ENCODE results near the gene C5AR2. TPM values are rescaled to one million over a fixed set of nuclear protein-coding genes. Genes with fewer than 3 reads are reported as not detected.
"Not testable (repeated sequence)": the region's sequence is repeated elsewhere in the genome, so short reads cannot be mapped to it uniquely, and the experiment has no call there.

Gene C5AR2
- 0.20 TPM for polyA plus RNA-seq (2012; ENCODE audit: insufficient read depth, insufficient read length, low read depth)

GRCh38 chr19:47331931-47332547 lies at the start of gene C5AR2:
TSS of gene C5AR2 (plus strand) at chr19:47332175. CDS start at chr19:47340800, 8,625 bp downstream.
- H3K9me3 ChIP-seq: no peaks in the 10 kb centered on the region
- TF ChIP-seq CTCF (IDR thresholded peaks at IDR 0.05; ENCODE audit: low read depth, low read length): no peak
- no peaks in the 10 kb centered on the region for H3K27me3 ChIP-seq
- no peak for DNase-seq
- no peak within 1 kb of the TSS for H3K4me3 ChIP-seq (ENCODE audit: low read depth, low read length)
- no peaks in the 10 kb centered on the region for H3K4me1 ChIP-seq
- no peaks in the 10 kb centered on the region for H3K36me3 ChIP-seq

GRCh38 chr19:47283405-47284059 lies 48.4 kb upstream of the C5AR2 start:
- Histone ChIP-seq H3K36me3 (no peaks in the 10 kb centered on the region), H3K9me3 (no peaks in the 10 kb centered on the region), H3K27me3 (no peaks in the 10 kb centered on the region), H3K4me1 (no peaks in the 10 kb centered on the region), H3K4me3 (ENCODE audit: low read depth, low read length) (no peak overlapping the region)
- no peak for DNase-seq
- no peak for TF ChIP-seq CTCF (IDR thresholded peaks at IDR 0.05; ENCODE audit: low read depth, low read length)

GRCh38 chr19:47284324-47284899 lies 47.6 kb upstream of the C5AR2 start:
- Histone ChIP-seq H3K9me3 (no peaks in the 10 kb centered on the region), H3K4me3 (ENCODE audit: low read depth, low read length) (no peak overlapping the region), H3K36me3 (no peaks in the 10 kb centered on the region), H3K27me3 (no peaks in the 10 kb centered on the region), H3K4me1 (no peaks in the 10 kb centered on the region)
- peak; percentile 67 for DNase-seq
- peak; percentile 91 for TF ChIP-seq CTCF (IDR thresholded peaks at IDR 0.05; ENCODE audit: low read depth, low read length)

- no peaks in the 10 kb centered on the region for H3K27me3 ChIP-seq
- H3K9me3 ChIP-seq: no peaks in the 10 kb centered on the region
- H3K4me3 ChIP-seq (ENCODE audit: low read depth, low read length): no peak overlapping the region
- DNase-seq: peak; percentile 88
- TF ChIP-seq CTCF (IDR thresholded peaks at IDR 0.05; ENCODE audit: low read depth, low read length): peak; percentile 81
- H3K4me1 ChIP-seq: no peaks in the 10 kb centered on the region
- H3K36me3 ChIP-seq: no peaks in the 10 kb centered on the region
Observed at GRCh38 chr19:47296036-47296435, 35.9 kb upstream of the C5AR2 start.

- not testable (repeated sequence) for H3K36me3 ChIP-seq; DNase-seq; H3K4me3 ChIP-seq (ENCODE audit: low read depth, low read length); H3K4me1 ChIP-seq; H3K9me3 ChIP-seq; H3K27me3 ChIP-seq
Observed at GRCh38 chr19:47300867-47301266, 31.1 kb upstream of the C5AR2 start.

GRCh38 chr19:47302249-47302648 lies 29.7 kb upstream of the C5AR2 start:
- no peak for DNase-seq
- Histone ChIP-seq H3K36me3 (no peaks in the 10 kb centered on the region), H3K9me3 (no peaks in the 10 kb centered on the region), H3K27me3 (no peaks in the 10 kb centered on the region; the same call in 1 of the 2 replicates), H3K4me3 (ENCODE audit: low read depth, low read length) (no peak overlapping the region), H3K4me1 (no peaks in the 10 kb centered on the region)
- TF ChIP-seq CTCF (IDR thresholded peaks at IDR 0.05; ENCODE audit: low read depth, low read length): no peak
